Esophagus muscularis mucosa (tissue), 4 donors: ENCODE data around the gene NPEPL1. TPM values are rescaled to one million over a fixed set of nuclear protein-coding genes. Genes with fewer than 3 reads are reported as not detected.

Experiments used
- DNase-seq: peaks from one replicate; pipeline ENCODE4 v3.0.0-alpha.2; 2017; ENCODE audit errors: extremely low spot score
- H3K27ac ChIP-seq, 4 donors: fragments of 200-600 bp; sonication (generic); replicated peaks in 1 of 4; 1 replicate in 3 of 4; 2 replicates in 1 of 4; pipeline ENCODE4 v1.5.1; 2016 to 2019; ENCODE audit warnings: mild to moderate bottlenecking in 1 of 4
- H3K27me3 ChIP-seq, 4 donors: fragments of 200-600 bp; sonication (generic); one replicate each; pipeline versions ENCODE4 v1.5.1 to v1.6.0; 2016 to 2019
- H3K36me3 ChIP-seq, 4 donors: fragments of 200-600 bp; sonication (generic); one replicate each; pipeline ENCODE4 v1.5.1; 2016 to 2019
- H3K4me1 ChIP-seq, 4 donors: fragments of 200-600 bp; sonication (generic); one replicate each; pipeline ENCODE4 v1.5.1; 2016 to 2019
- H3K4me3 ChIP-seq, 4 donors: fragments of 200-600 bp; sonication (generic); 1 replicate in 2 of 4; 2 replicates in 2 of 4; pipeline ENCODE4 v1.5.1; 2016 to 2019; ENCODE audit warnings: mild to moderate bottlenecking in 4 of 4, moderate library complexity in 1 of 4
- H3K9me3 ChIP-seq, 4 donors: fragments of 200-600 bp; sonication (generic); 1 replicate in 3 of 4; 2 replicates in 1 of 4; pipeline ENCODE4 v1.5.1; 2016 to 2019
- EP300 ChIP-seq: sonication (generic); formaldehyde crosslinking; IDR thresholded peaks from one replicate; pipeline ENCODE4 v1.6.1; 2017; ENCODE audit warnings: antibody characterized with exemption
- POLR2A ChIP-seq: fragments of 450-650 bp; IDR thresholded peaks from one replicate; pipeline ENCODE4 v1.6.1; 2017; ENCODE audit warnings: antibody characterized with exemption, moderate library complexity, mild to moderate bottlenecking, low read depth
- POLR2AphosphoS5 ChIP-seq, 2 donors: sonication (generic); formaldehyde crosslinking; IDR thresholded peaks; one replicate each; pipeline ENCODE4 v1.6.1; 2017; ENCODE audit warnings: antibody characterized with exemption in 2 of 2
- WGBS: methylation state at CpG from one replicate; pipeline ENCODE4 v1.1.5; 2018; 5-methylcytosine and 5-hydroxymethylcytosine counted together
- intact Hi-C: fragments of 100-400 bp; cut with DNase I; formaldehyde crosslinking; loops from one replicate; pipeline ENCODE4 v1.15.1; 2023
- total RNA-seq, 4 donors: library from RNA; depleted of rRNA; stranded (reverse); fragments of >200 nt; gene quantifications; one replicate each; pipeline versions ENCODE4 v1.1.0 to v1.2.1, GENCODE V29; 2016
- TF ChIP-seq, protein P1 (sequence below), 3 experiments: fragments of 200-600 bp in 2 of 3; fragments of 450-650 bp in 1 of 3; sonication (generic) in 2 of 3; IDR thresholded peaks; one replicate each; pipeline ENCODE4 v1.5.1; 2017 to 2019; ENCODE audit warnings: antibody characterized with exemption in 3 of 3, mild to moderate bottlenecking in 2 of 3, moderate library complexity in 1 of 3

Gene NPEPL1
- total RNA-seq, 4 donors from 2014 or later: 29.0 to 59.0 (median 50.5) TPM

- Histone ChIP-seq H3K4me1 (peaks cover 39 to 84% (median 77%) of the 10 kb centered on the region in 4 donors), H3K27ac (peak within 1 kb of the TSS; percentile 88 to 98 (median 95)), H3K9me3 (no peaks in the 10 kb centered on the region), H3K4me3 (peak within 1 kb of the TSS; percentile 81 to 88 (median 84)), H3K36me3 (no peaks in the 10 kb centered on the region), H3K27me3 (no peaks in the 10 kb centered on the region)
- DNase-seq: peak; percentile 94
- WGBS: under 1% methylated on average over 38 of the region's 49 CpGs
- TF ChIP-seq POLR2AphosphoS5 (IDR thresholded peaks at IDR 0.05): peak; percentile 82 to 83
- TF ChIP-seq, protein P1, sequence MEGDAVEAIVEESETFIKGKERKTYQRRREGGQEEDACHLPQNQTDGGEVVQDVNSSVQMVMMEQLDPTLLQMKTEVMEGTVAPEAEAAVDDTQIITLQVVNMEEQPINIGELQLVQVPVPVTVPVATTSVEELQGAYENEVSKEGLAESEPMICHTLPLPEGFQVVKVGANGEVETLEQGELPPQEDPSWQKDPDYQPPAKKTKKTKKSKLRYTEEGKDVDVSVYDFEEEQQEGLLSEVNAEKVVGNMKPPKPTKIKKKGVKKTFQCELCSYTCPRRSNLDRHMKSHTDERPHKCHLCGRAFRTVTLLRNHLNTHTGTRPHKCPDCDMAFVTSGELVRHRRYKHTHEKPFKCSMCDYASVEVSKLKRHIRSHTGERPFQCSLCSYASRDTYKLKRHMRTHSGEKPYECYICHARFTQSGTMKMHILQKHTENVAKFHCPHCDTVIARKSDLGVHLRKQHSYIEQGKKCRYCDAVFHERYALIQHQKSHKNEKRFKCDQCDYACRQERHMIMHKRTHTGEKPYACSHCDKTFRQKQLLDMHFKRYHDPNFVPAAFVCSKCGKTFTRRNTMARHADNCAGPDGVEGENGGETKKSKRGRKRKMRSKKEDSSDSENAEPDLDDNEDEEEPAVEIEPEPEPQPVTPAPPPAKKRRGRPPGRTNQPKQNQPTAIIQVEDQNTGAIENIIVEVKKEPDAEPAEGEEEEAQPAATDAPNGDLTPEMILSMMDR (IDR thresholded peaks at IDR 0.05): peak; percentile 44 to 73 (median 62)
- TF ChIP-seq POLR2A: peak; percentile 23
- TF ChIP-seq EP300: no peak
- intact Hi-C loops: loop anchor here (2.0 to 5.0 kb wide), 3 partner anchors 42 to 169 kb away; partner anchors contain the start of gene NPEPL1
Measured at GRCh38 chr20:58650776-58651558, 41.6 kb upstream of the NPEPL1 start, which contains the start of gene STX16. STX16 (plus strand) TSS chr20:58651283; CDS start chr20:58652007, 724 bp downstream.

- TF ChIP-seq POLR2A: no peak
- TF ChIP-seq, protein P1 (IDR thresholded peaks at IDR 0.05): no peak
- TF ChIP-seq EP300: no peak
- no peak for TF ChIP-seq POLR2AphosphoS5 (IDR thresholded peaks at IDR 0.05)
- H3K27me3 ChIP-seq: no peaks in the 10 kb centered on the region
- no peaks in the 10 kb centered on the region for H3K36me3 ChIP-seq
- peak overlapping the region; percentile 81 to 88 (median 84) for H3K4me3 ChIP-seq
- intact Hi-C loops: loop anchor here (2.0 to 5.0 kb wide), 3 partner anchors 41 to 169 kb away; partner anchors contain the start of gene NPEPL1
- peak overlapping the region; percentile 88 to 98 (median 95) for H3K27ac ChIP-seq
- no peaks in the 10 kb centered on the region for H3K9me3 ChIP-seq
- WGBS: 0% methylated on average over 13 of the region's 18 CpGs
- no peak for DNase-seq
- H3K4me1 ChIP-seq: peaks cover 44 to 84% (median 78%) of the 10 kb centered on the region in 4 donors
Measured at GRCh38 chr20:58651559-58651945, 41.0 kb upstream of the NPEPL1 start.

DNA sequence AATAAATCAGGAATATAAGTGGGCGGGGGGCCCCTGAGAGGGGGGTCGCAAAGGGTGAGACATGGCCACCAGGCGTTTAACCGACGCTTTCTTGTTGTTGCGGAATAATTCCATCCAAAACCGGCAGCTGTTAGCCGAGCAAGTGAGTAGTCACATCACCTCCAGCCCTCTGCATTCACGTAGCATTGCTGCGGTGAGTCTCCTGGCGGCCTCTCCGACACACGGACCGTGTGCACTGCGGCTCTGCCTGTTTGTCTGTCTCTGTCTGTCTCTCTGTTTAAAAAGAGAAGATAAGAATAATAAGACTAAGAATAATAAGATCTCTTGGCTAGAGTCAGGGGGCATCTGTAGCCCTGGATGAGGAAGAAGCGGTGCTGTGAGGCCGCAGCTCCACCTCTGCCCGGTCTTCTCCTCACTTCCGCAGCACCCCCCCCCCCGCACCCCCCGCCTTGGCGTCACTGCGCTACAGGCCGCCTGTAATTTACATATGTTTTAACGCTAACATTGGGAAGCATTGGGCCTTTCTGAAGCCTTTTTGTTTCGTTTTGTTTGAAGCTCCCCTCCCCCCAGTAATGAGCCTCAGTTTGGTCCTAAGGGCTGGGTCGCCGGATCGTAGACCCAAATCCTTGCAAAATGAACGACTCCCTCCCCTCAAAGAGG, 40.5 kb upstream of the NPEPL1 start:
- Histone ChIP-seq H3K27me3 (no peaks in the 10 kb centered on the region), H3K9me3 (no peaks in the 10 kb centered on the region), H3K36me3 (no peaks in the 10 kb centered on the region), H3K4me1 (peaks cover 49 to 84% (median 78%) of the 10 kb centered on the region in 4 donors), H3K4me3 (peak overlapping the region; percentile 81 to 88 (median 84)), H3K27ac (peak overlapping the region; percentile 88 to 98 (median 95))
- intact Hi-C loops: loop anchor here (2.0 to 5.0 kb wide), 3 partner anchors 41 to 170 kb away; partner anchors contain the start of gene NPEPL1
- under 1% methylated on average over 29 of the region's 30 CpGs for WGBS
- TF ChIP-seq POLR2A (no peak), POLR2AphosphoS5 (IDR thresholded peaks at IDR 0.05) (peak; percentile 39 to 64), EP300 (no peak)
- peak; percentile 94 for DNase-seq

DNA sequence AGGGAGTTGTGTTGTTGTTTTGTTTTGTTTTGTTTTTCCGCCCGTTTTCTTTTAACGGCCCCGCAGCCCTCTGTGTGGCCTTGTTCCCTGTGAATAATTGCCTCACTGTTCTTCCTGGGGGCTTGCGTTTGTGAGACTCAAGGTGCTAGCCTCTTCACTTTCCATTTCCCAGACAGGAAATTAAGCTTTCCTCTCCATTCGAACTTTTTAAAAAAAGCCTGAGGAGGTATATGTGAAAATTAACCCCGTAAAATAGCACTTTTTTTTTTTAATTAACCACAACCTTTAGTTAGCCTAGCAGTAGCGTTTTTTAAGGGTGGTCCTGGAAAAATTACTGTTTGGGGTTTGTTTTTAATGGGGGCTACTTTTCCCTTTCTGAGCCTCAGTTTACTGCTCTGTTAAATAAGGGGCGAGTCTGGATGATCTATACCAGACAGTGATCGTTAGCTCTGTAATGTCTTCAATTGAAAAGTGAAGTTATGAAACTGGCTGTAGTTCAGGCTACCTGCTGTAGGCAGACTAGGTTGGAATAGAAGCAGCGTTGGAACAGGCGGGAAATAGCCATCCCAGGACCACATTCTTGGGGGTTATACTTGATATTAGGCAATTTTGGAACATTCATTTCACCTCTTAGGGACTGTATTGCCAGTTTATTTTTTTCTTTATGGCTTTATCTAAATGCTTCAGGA, 39.9 kb upstream of the NPEPL1 start:
- H3K9me3 ChIP-seq: no peaks in the 10 kb centered on the region
- no peaks in the 10 kb centered on the region for H3K27me3 ChIP-seq
- peaks cover 56 to 84% (median 78%) of the 10 kb centered on the region in 4 donors for H3K4me1 ChIP-seq
- peak; percentile 42 for DNase-seq
- H3K27ac ChIP-seq: peak overlapping the region; percentile 88 to 98 (median 95)
- intact Hi-C loops: loop anchor here (5.0 kb wide), 2 partner anchors 55 to 170 kb away; no protein-coding TSS in a partner anchor
- WGBS: 6% methylated on average over 12 of the region's 12 CpGs
- peak overlapping the region; percentile 81 to 88 (median 84) for H3K4me3 ChIP-seq
- no peak for TF ChIP-seq POLR2AphosphoS5 (IDR thresholded peaks at IDR 0.05)
- TF ChIP-seq EP300: no peak
- TF ChIP-seq POLR2A: no peak
- TF ChIP-seq, protein P1 (IDR thresholded peaks at IDR 0.05): no peak
- H3K36me3 ChIP-seq: no peaks in the 10 kb centered on the region
